Neural progenitor cell (in vitro differentiated cells): Measurements from ENCODE around the gene PRRC2B.
"Not testable (repeated sequence)": the region's sequence is repeated elsewhere in the genome, so short reads cannot be mapped to it uniquely, and the experiment has no call there.

Experiments
- CTCF ChIP-seq: fragments of 200-600 bp; sonication (generic); IDR thresholded peaks from 2 replicates; pipeline ENCODE4 v1.5.1; 2017; ENCODE audit warnings: antibody characterized with exemption, mild to moderate bottlenecking
- EZH2 ChIP-seq: fragments of 200-600 bp; sonication (generic); IDR thresholded peaks from 2 replicates; pipeline ENCODE4 v1.6.1; 2017; ENCODE audit warnings: antibody characterized with exemption, mild to moderate bottlenecking, moderate library complexity

- not testable (repeated sequence) for TF ChIP-seq EZH2, CTCF
These were observed 21.3 kb upstream of the PRRC2B start for GRCh38 chr9:131372599-131372973.
